ENCODE measurements around the gene PCTP. TPM values are rescaled to one million over a fixed set of nuclear protein-coding genes. Genes with fewer than 3 reads are reported as not detected.

Gene PCTP
- total and polyA plus RNA-seq, 2 experiments from 2014 or later: 22.7 to 35.4 TPM

GRCh38 chr17:55706808-55707773, 43.8 kb upstream of the PCTP start:
- H3K4me2 ChIP-seq: peak overlapping the region; percentile 12
- no peak overlapping the region for H2AFZ ChIP-seq
- no peaks in the 10 kb centered on the region for H3K27me3 ChIP-seq
- H3K4me3 ChIP-seq: no peak overlapping the region
- WGBS (ENCODE audit: low lambda C conversion rate, missing lambda C conversion rate): 25% methylated on average over 11 of the region's 11 CpGs
- H3K4me1 ChIP-seq (ENCODE audit: insufficient read depth): peaks cover 6% of the 10 kb centered on the region
- H3K9me3 ChIP-seq (ENCODE audit: low read depth): no peaks in the 10 kb centered on the region
- TF ChIP-seq, protein P1, sequence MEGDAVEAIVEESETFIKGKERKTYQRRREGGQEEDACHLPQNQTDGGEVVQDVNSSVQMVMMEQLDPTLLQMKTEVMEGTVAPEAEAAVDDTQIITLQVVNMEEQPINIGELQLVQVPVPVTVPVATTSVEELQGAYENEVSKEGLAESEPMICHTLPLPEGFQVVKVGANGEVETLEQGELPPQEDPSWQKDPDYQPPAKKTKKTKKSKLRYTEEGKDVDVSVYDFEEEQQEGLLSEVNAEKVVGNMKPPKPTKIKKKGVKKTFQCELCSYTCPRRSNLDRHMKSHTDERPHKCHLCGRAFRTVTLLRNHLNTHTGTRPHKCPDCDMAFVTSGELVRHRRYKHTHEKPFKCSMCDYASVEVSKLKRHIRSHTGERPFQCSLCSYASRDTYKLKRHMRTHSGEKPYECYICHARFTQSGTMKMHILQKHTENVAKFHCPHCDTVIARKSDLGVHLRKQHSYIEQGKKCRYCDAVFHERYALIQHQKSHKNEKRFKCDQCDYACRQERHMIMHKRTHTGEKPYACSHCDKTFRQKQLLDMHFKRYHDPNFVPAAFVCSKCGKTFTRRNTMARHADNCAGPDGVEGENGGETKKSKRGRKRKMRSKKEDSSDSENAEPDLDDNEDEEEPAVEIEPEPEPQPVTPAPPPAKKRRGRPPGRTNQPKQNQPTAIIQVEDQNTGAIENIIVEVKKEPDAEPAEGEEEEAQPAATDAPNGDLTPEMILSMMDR (IDR thresholded peaks at IDR 0.05; ENCODE audit: poor library complexity): no peak
- TF ChIP-seq EZH2 (IDR thresholded peaks at IDR 0.05; ENCODE audit: borderline replicate concordance) (no peak), EZH2phosphoT487 (IDR thresholded peaks at IDR 0.05; ENCODE audit: low read depth, severe bottlenecking, unreplicated experiment) (no peak)
- H4K20me1 ChIP-seq (ENCODE audit: insufficient read depth, poor library complexity, severe bottlenecking): no peaks in the 10 kb centered on the region
- no peak overlapping the region for H3K27ac ChIP-seq
- no peak for DNase-seq (ENCODE audit: low spot score)
- no peaks in the 10 kb centered on the region for H3K79me2 ChIP-seq
- H3K36me3 ChIP-seq (replicated peaks; ENCODE audit: insufficient read depth, low read depth): no peaks in the 10 kb centered on the region
- no peaks in the 10 kb centered on the region for H3K9me2 ChIP-seq (replicated peaks; ENCODE audit: insufficient read depth)

DNA sequence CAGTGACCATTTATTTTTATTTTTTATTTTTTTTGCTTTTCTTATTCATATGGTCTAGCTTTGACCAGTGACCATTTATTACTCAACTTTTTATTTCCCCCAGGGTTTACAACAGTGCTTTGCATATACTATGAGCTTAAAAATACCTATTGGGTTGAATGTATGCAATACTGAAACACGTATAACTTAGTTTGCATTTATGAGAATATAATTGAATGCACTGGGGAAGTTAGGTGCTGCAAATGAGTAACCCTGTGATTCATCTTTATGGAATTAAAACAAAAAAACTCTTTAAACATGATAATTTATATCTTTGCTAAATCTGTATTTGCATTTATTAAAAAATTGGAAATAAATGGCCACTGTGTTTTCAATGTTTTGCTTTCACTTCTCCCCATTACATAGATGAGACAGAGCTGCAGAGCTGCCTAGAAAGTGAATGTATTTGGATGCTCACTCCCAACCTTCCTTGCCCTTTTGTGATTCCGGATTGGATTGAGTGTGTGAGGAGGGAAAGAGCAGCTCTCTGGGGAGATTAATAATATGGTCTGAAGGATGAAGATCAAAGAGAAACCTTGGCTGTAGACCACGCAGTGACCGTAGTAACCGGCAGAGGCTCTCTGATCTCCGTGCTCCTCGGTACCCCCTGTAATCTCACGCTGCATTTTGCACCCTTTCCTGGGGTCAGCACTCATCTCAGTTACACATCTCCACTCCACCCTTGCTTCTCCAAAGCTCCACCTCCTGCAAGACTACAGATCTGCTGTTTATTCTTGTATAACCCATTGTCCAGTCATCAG, 42.5 kb upstream of the PCTP start:
- TF ChIP-seq EZH2phosphoT487 (IDR thresholded peaks at IDR 0.05; ENCODE audit: low read depth, severe bottlenecking, unreplicated experiment) (no peak), EZH2 (IDR thresholded peaks at IDR 0.05; ENCODE audit: borderline replicate concordance) (no peak)
- TF ChIP-seq, protein P1 (IDR thresholded peaks at IDR 0.05; ENCODE audit: poor library complexity): no peak
- Histone ChIP-seq H3K4me1 (ENCODE audit: insufficient read depth) (peaks cover 6% of the 10 kb centered on the region), H2AFZ (no peak overlapping the region), H3K79me2 (no peaks in the 10 kb centered on the region), H3K4me2 (no peak overlapping the region), H3K9me3 (ENCODE audit: low read depth) (no peaks in the 10 kb centered on the region), H3K27me3 (no peaks in the 10 kb centered on the region), H3K27ac (no peak overlapping the region), H3K4me3 (no peak overlapping the region), H3K9me2 (replicated peaks; ENCODE audit: insufficient read depth) (no peaks in the 10 kb centered on the region), H3K36me3 (replicated peaks; ENCODE audit: insufficient read depth, low read depth) (no peaks in the 10 kb centered on the region), H4K20me1 (ENCODE audit: insufficient read depth, poor library complexity, severe bottlenecking) (no peaks in the 10 kb centered on the region)
- DNase-seq (ENCODE audit: low spot score): no peak
- WGBS (ENCODE audit: low lambda C conversion rate, missing lambda C conversion rate): 62% methylated on average over 8 of the region's 8 CpGs

GRCh38 chr17:55709440-55709839, 41.4 kb upstream of the PCTP start:
- Histone ChIP-seq H3K79me2 (no peaks in the 10 kb centered on the region), H3K27ac (no peak overlapping the region), H2AFZ (no peak overlapping the region), H4K20me1 (ENCODE audit: insufficient read depth, poor library complexity, severe bottlenecking) (no peaks in the 10 kb centered on the region), H3K9me2 (replicated peaks; ENCODE audit: insufficient read depth) (no peaks in the 10 kb centered on the region), H3K4me2 (no peak overlapping the region), H3K36me3 (replicated peaks; ENCODE audit: insufficient read depth, low read depth) (no peaks in the 10 kb centered on the region), H3K9me3 (ENCODE audit: low read depth) (no peaks in the 10 kb centered on the region), H3K4me1 (ENCODE audit: insufficient read depth) (peaks cover 6% of the 10 kb centered on the region), H3K4me3 (no peak overlapping the region), H3K27me3 (no peaks in the 10 kb centered on the region)
- TF ChIP-seq, protein P1 (IDR thresholded peaks at IDR 0.05; ENCODE audit: poor library complexity): no peak
- WGBS (ENCODE audit: low lambda C conversion rate, missing lambda C conversion rate): 91% methylated on average over 7 of the region's 7 CpGs
- no peak for DNase-seq (ENCODE audit: low spot score)
